Ovary (tissue), 9 donors: ENCODE measurements around the gene PSENEN. TPM values are rescaled to one million over a fixed set of nuclear protein-coding genes. Genes with fewer than 3 reads are reported as not detected.

Source experiments
- DNase-seq, 5 donors: peaks; one replicate each; pipeline ENCODE4 v3.0.0-alpha.2; 2019 to 2020
- H3K27ac ChIP-seq, 2 donors: fragments of 200-600 bp; one replicate each; pipeline versions ENCODE4 v1.5.1 to v1.8.0; 2019 to 2022
- H3K27me3 ChIP-seq: fragments of 200-600 bp; one replicate; pipeline ENCODE4 v1.8.0; 2022
- H3K36me3 ChIP-seq: fragments of 200-600 bp; sonication (generic); one replicate; pipeline ENCODE4 v1.5.1; 2019
- H3K4me1 ChIP-seq: one replicate; pipeline ENCODE4 v1.8.1; 2013; ENCODE audit warnings: mild to moderate bottlenecking, moderate library complexity; ENCODE audit not compliant: insufficient read depth
- H3K4me3 ChIP-seq: fragments of 200-600 bp; sonication (generic); one replicate; pipeline ENCODE4 v1.5.1; 2017
- H3K9me3 ChIP-seq, 2 donors: fragments of 200-600 bp in 1 of 2; sonication (generic) in 1 of 2; one replicate each; pipeline versions ENCODE4 v1.5.1 to v1.8.1; 2013 to 2019; ENCODE audit warnings: mild to moderate bottlenecking in 1 of 2, moderate library complexity in 1 of 2
- EP300 ChIP-seq: sonication (generic); formaldehyde crosslinking; IDR thresholded peaks from one replicate; pipeline ENCODE4 v1.6.1; 2017; ENCODE audit warnings: antibody characterized with exemption
- POLR2A ChIP-seq: fragments of 450-650 bp; IDR thresholded peaks from one replicate; pipeline ENCODE4 v1.6.1; 2017; ENCODE audit warnings: antibody characterized with exemption, mild to moderate bottlenecking, moderate library complexity
- WGBS, 3 donors: extraction: QIAGEN DNeasy Blood & Tissue Kit in 1 of 3; methylation state at CpG; one replicate each; pipeline versions ENCODE4 v1.1.5 to v1.1.7; 2013 to 2017; 5-methylcytosine and 5-hydroxymethylcytosine counted together
- intact Hi-C, 4 donors: fragments of 100-400 bp; cut with DNase I; formaldehyde crosslinking; loops; one replicate each; pipeline versions ENCODE4 v1.11.0 to v1.15.1; 2022 to 2023
- polyA plus RNA-seq, 2 donors: library from polyadenylated mRNA; stranded (reverse); fragments of 200-250 nt in 1 of 2; fragments of 350-450 nt in 1 of 2; fragmentation: Illumina TruSeq in 1 of 2; extraction: RNeasy Lipid Tissue Mini Kit (QIAGEN cat#74804) in 1 of 2; gene quantifications; one replicate each; pipeline ENCODE4 v1.2.3, GENCODE V29; 2013 to 2014
- total RNA-seq, 7 donors: library from RNA; depleted of rRNA in 2 of 7; stranded (reverse); fragments of >200 nt in 2 of 7; fragmentation: NEBNext Ultra II Directional in 3 of 7; extraction: Animal tissue kit (Norgen Biotek cat#: 25700) in 3 of 7; gene quantifications; one replicate each; pipeline versions ENCODE4 v1.1.0 to v1.2.4, GENCODE V29; 2016 to 2023
- TF ChIP-seq, protein P1 (sequence below), 3 donors: fragments of 450-650 bp in 2 of 3; fragments of 200-600 bp in 1 of 3; IDR thresholded peaks; one replicate each; pipeline versions ENCODE4 v1.5.1 to v1.8.0; 2016 to 2022; ENCODE audit warnings: antibody characterized with exemption in 3 of 3, mild to moderate bottlenecking in 1 of 3
- donor health status: DM: no; HTN: no; CAD: no; lungs with moderate emphysema.
- donor health status: DM: no; HTN: no; CAD: no.
- donor health status: Bipolar disorder and iron deficiency.
- donor health status: DM: yes; HTN: yes; CAD: no.
- donor health status: DM: no; HTN: no; CAD: no.
- donor health status: DM: yes; HTN: yes; CAD: no.

PSENEN gene
- total and polyA plus RNA-seq, 9 donors = 23.4 to 90.4 (median 44.6) TPM

DNA sequence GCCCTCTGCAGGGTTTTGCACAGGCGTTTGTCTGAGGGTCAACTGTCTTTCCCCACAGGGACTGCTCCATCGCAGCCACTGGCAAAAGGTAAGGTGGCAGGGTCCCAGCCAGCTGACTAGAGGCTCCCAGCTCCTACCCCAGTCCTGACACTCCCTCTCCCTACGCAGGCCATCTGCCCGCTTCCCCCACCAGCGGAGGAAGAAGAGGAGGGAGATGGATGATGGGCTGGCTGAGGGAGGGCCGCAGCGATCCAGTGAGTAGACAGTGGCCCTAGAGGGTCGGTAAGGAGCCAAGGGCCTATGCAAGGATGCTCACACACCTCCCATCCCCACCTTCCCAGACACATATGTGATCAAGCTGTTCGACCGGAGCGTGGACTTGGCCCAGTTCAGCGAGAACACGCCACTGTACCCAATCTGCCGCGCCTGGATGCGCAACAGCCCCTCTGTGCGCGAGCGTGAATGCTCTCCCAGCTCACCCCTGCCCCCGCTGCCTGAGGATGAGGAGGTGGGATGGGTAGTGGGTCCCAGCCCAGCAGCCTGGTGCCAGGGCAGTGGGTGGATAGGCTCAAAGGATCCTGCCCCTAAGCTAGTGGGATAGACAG is 7.4 kb downstream of the PSENEN start:
- 90 to 93% (median 92%) methylated on average over 20 of the region's 20 CpGs for WGBS, 3 donors
- no peak for TF ChIP-seq POLR2A
- TF ChIP-seq, protein P1, sequence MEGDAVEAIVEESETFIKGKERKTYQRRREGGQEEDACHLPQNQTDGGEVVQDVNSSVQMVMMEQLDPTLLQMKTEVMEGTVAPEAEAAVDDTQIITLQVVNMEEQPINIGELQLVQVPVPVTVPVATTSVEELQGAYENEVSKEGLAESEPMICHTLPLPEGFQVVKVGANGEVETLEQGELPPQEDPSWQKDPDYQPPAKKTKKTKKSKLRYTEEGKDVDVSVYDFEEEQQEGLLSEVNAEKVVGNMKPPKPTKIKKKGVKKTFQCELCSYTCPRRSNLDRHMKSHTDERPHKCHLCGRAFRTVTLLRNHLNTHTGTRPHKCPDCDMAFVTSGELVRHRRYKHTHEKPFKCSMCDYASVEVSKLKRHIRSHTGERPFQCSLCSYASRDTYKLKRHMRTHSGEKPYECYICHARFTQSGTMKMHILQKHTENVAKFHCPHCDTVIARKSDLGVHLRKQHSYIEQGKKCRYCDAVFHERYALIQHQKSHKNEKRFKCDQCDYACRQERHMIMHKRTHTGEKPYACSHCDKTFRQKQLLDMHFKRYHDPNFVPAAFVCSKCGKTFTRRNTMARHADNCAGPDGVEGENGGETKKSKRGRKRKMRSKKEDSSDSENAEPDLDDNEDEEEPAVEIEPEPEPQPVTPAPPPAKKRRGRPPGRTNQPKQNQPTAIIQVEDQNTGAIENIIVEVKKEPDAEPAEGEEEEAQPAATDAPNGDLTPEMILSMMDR (IDR thresholded peaks at IDR 0.05) = no peak
- no peak for TF ChIP-seq EP300
- Histone ChIP-seq H3K4me1 (peaks cover 13% of the 10 kb centered on the region), H3K36me3 (no peaks in the 10 kb centered on the region), H3K27ac (no peak overlapping the region), H3K4me3 (no peak overlapping the region), H3K9me3 (no peaks in the 10 kb centered on the region), H3K27me3 (no peaks in the 10 kb centered on the region)
- DNase-seq = peak in 2 of 5 donors; percentile 44 to 59
- intact Hi-C loops = no loop called here

DNA sequence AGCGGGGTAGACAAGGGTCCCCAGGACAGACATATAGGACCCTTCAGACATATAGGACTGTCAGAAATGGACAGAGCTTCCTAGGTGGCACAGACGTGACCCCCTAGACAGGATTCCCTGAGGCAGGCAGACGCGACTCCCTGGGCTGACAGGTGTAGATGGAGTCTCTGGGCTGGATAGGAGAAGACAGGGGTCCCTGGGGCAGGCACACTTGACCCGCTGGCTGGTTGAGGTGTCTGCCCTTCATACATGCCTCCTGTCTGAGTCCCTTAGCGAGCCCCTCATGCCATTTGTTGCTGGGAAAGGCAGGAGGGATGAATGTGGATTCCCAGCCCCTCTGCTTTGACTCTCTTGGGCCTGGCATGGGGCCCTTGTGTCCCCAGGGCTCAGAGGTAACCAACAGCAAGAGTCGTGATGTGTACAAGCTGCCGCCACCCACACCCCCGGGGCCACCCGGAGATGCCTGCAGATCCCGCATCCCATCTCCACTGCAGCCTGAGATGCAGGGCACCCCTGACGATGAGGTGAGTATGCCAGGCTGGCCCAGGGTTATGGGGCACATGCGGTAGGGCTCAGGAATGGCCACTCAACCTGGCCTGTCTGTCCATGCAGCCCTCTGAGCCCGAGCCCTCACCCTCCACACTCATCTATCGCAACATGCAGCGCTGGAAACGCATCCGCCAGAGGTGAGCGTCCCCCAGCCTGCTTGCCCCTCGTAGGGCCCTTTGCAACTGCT is 8.4 kb downstream of the PSENEN start:
- no peak for TF ChIP-seq POLR2A
- TF ChIP-seq, protein P1 (IDR thresholded peaks at IDR 0.05) = no peak
- no peak for TF ChIP-seq EP300
- peak in 4 of 5 donors; percentile 46 to 56 (median 54) for DNase-seq
- 89 to 93% (median 90%) methylated on average over 16 to 20 of the region's 20 CpGs for WGBS, 3 donors
- intact Hi-C loops = no loop called here
- H3K27ac ChIP-seq = peak overlapping the region; percentile 21 to 97
- no peaks in the 10 kb centered on the region for H3K27me3 ChIP-seq
- H3K4me1 ChIP-seq = peaks cover 11% of the 10 kb centered on the region
- no peak overlapping the region for H3K4me3 ChIP-seq
- no peaks in the 10 kb centered on the region for H3K36me3 ChIP-seq
- H3K9me3 ChIP-seq = no peaks in the 10 kb centered on the region

DNA sequence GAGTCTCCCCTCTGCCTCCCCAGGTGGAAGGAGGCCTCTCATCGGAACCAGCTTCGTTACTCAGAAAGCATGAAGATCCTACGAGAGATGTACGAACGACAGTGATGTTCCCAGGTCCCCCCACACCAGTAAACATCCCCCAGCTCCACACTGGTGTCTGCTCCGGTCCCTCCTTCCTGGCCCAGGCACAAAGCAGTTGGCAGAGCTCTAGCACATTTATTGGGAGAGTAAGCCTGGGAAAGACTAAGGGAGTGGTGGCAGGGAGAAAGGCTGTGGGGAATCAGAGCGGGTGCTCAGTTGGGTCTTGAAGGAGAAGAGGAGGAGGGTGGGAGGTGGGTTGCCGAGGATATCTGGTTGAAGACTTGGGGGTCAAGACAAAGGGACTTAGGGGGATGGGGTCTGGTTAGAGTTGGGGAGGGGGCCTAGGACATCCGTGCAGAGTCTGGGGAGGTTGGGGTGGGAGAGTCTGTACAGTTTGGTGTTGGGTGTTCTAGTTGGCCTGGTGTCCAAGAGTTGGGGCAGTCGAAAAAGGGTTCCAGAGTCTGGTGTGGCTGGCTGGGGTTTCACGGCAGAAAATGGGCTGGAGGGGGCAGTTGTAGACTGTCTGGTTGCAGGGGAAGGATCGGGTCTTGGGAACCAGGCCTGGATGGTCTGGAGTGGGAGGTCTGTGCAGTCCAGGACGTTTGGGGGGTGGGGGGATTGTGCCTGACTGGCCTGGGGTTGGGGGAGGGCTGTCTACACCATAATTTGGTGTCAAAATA is 9.1 kb downstream of the PSENEN start:
- no peaks in the 10 kb centered on the region for H3K27me3 ChIP-seq
- H3K36me3 ChIP-seq = no peaks in the 10 kb centered on the region
- peaks cover 12% of the 10 kb centered on the region for H3K4me1 ChIP-seq
- H3K27ac ChIP-seq = peak overlapping the region; percentile 90 to 97
- H3K4me3 ChIP-seq = no peak overlapping the region
- peak in 4 of 5 donors; percentile 46 to 58 (median 58) for DNase-seq
- 69 to 73% (median 70%) methylated on average over 13 of the region's 13 CpGs for WGBS, 3 donors
- H3K9me3 ChIP-seq = no peaks in the 10 kb centered on the region
- TF ChIP-seq, protein P1 (IDR thresholded peaks at IDR 0.05) = no peak
- no peak for TF ChIP-seq POLR2A
- TF ChIP-seq EP300 = no peak
- intact Hi-C loops = no loop called here

DNA sequence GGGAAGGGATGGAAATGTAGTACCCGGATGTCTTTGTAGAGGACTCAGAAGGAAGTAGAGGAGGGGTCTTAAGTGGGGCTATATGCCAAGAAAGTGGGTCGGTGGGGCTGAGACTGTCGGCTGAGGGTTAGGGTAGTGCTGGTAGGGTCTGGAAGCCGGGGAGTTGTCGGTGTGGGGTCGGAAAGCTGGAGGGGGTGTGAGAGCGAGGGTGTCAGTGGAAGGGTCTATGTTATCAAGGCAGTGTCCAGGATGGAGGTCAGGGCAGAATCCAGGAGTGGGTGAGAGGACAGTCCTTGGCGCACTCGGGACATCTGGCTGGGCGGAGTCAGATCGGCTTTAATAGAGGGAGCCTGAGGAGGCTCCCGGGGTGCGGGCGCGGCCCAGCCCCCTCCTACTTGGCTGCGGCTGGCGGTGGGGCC is 9.7 kb downstream of the PSENEN start:
- intact Hi-C loops = no loop called here
- no peak for TF ChIP-seq POLR2A
- TF ChIP-seq, protein P1 (IDR thresholded peaks at IDR 0.05) = no peak
- no peak for TF ChIP-seq EP300
- DNase-seq = no peak
- Histone ChIP-seq H3K9me3 (no peaks in the 10 kb centered on the region), H3K4me1 (peaks cover 12% of the 10 kb centered on the region), H3K36me3 (no peaks in the 10 kb centered on the region), H3K4me3 (peak overlapping the region; percentile 37), H3K27ac (peak overlapping the region; percentile 90 to 97), H3K27me3 (no peaks in the 10 kb centered on the region)
- 15 to 26% (median 18%) methylated on average over 13 to 17 of the region's 17 CpGs for WGBS, 3 donors
